HG02970 (cell line): ENCODE measurements around the gene HDAC5.
"Not testable (repeated sequence)": the region's sequence is repeated elsewhere in the genome, so short reads cannot be mapped to it uniquely, and the experiment has no call there.

Source experiments
- ATAC-seq: cut with Tn5 transposase; IDR thresholded peaks from one replicate; pipeline ENCODE4 v1.9.1; 2021; ENCODE audit warnings: mild to moderate bottlenecking, moderate library complexity, moderate number of reproducible peaks; ENCODE audit not compliant: unreplicated experiment, low FRiP score

HDAC5 gene

GRCh38 chr17:44112284-44113280 lies 10.9 kb downstream of the HDAC5 start:
- no peak for ATAC-seq

DNA sequence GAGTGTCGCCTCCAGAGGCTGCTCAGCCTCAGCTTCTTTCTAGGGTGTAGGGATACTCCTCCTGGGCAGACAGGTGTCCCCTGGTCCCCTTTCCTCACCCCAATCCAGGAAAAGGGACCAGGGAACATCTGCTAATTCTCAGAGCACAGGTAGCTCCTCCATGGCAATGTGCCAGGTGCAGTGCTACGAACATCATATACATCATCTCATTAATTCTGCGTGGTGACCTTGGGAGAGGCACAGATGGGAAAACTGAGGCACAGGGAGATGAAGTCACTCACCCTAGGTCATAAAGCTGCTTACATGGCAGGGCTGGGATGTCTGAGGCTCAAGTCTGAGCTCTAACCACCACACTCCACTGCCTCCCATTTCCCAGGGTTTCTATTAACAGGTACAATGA lies 11.7 kb downstream of the HDAC5 start:
- ATAC-seq = no peak

DNA sequence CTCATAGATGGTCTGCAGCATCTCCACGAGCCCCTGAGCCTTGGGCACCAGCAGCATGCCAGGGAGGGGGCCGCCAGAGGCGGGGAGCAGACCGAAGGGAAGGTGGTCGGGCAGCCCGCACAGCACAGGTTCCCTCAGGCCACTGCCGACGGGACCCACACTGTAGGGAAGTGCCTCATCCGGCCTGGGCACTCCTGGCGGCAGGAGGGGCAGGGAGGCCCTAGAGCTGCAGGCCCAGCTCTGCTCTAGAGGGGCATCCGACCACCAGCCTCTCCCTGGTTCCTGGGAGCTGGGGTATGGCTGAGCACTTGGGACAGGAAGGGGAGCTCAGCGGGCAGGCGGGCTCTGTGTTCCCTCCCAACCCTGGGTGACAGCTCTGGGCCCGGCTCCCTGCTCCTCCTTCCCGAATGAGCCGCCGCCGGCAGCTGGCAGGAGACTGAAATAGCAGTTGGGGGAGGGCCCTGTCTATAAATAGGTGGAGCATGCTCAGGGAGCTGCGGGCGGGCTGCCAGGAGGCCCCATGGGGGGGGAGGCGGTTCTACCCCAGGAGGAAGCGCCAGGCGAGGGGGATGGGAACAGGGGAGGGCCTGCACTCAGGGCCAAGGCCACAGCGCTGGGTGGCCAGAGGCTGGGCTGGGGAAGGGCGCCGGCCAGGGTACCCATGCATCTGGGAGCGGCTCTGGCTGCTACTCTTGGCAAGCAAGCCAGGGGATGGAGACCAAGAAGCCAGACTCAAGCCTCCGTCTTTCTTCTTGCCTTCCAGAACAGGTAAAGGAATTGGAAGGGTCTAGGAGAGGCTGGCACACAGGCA lies 12.4 kb downstream of the HDAC5 start:
- ATAC-seq = no peak

DNA sequence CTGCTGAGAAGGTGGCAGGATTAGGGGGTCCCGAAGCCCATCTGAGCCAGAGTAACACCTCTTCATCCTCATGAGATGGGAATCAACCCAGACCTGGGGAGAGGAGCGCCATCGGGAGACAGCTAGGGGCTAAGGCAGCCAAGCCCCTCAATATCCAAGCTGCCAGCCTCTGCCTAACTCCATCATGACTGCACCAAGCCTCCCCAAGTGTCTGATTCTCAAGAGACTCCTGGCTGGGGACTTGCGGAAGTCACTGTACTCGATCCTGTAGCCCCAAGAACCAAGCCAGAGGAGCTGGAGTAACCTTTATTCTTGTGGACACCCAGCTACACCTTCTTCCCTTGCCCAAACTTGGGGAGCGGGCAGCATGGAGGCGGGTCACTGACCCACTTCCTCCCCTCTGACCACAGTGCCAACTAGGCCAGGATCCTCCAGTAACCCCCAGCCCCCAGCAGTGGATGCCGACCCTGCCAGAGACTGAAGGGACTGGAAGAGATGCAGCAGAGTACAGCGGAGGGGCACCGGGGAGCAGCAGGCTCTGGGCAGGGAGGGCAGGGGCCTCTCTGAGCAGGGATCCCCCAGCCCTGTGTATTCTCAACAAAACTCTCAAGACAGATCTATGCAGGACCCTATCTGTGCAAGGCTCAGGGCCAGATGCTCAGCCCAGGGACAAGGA lies 13.3 kb downstream of the HDAC5 start:
- no peak for ATAC-seq

GRCh38 chr17:44109312-44109630 lies 14.2 kb downstream of the HDAC5 start:
- no peak for ATAC-seq

DNA sequence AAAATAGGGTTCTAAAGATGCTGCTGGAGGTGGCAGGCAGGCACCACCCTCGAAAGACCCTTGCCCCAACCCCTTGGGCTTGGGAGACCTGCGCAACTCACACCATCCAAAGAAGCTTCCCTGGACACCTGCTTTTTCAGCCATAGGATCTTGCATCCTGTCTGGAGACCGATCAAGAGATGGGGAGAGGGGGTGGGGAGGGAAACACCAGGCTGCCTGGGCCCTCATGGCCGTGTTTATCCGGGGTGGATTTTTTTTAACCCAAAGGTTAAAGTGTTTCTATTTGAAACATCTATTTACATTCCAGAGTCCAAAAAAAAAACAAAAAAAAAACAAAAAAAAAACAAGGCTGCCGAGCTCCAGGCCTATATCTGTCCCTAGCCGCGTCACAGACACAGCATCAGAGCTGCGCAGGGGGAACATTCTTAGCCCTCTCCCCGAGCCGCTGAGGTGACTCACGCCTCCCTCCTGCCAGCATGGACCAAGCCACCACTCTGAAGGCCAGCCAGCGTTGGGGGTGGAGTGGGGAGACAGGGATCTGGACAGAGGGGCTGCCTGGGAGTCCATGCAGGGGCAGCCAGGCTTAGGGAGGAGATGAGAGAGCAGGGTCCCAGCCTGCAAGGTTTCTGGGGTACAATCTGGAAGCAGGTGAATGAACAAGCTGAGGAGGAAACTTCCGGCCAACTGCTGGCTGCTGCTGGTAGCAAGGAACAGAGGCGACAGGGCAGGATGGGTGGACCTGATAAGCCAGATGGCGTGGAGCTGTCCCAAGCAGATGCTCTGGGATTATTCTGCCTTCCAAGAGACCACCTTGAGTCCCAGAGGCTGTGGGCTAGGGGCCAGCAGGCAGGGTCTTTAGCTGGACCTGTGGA lies 14.8 kb downstream of the HDAC5 start:
- no peak for ATAC-seq

GRCh38 chr17:44106801-44107200 lies 16.6 kb downstream of the HDAC5 start:
- no peak for ATAC-seq

DNA sequence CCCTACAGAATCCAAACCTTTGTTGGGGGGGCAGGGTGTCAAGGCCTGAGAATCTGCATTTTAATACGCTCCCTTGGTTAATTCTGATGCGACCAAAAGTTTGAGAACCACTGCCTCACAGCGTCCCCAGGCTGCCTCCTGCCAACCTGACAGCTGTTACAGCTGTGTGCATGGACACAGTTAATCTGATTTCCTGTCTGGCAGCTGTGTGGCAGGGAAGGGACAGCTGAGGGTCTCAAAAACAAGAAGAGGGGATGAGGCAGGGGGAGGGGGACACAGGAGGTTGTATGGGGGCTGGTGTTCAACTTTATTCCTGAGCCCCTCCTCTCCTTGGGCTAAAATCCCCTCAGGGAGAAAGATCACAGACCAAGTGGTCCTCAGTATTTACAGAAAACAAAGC lies 17.5 kb downstream of the HDAC5 start:
- ATAC-seq = no peak

- no peak for ATAC-seq
Measured at GRCh38 chr17:44105483-44105882, 18.0 kb downstream of the HDAC5 start.

DNA sequence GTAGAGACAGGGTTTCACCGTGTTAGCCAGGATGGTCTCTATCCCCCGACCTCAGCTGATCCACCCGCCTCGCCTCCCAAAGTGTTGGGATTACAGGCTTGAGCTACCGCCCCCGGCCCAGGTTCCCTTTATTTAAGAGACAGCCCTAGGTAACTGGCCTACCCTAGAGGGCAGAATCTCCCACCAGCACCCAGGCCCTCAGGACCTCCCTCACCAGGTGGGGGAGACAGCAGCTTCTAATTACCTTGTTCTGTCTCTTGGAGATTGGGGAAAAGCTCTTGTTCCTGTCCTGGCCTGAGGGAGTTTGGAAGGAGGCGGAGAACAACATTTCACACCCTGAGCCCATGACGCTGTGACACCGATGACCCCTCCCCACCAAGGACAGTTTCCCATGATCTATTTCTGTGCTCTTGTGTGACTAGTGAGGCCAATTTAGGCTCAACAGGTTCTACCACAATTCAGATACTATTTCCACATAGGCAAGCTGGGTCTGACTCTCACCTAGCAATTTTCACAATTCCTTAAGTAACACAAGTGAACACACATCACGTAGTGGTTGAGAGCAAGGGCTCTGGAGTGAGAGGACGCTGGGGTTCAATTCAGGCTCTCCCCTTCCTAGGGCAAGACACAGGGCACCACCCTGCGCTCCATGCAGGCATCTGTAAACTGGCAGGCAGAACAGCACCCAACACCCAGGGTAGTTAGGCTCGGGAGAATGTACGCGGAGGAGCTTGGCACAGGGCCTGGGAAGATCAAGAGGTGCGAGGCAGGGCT lies 20.4 kb downstream of the HDAC5 start:
- ATAC-seq = no peak

- not testable (repeated sequence) for ATAC-seq
Measured at GRCh38 chr17:44101858-44102257, 21.6 kb downstream of the HDAC5 start.

DNA sequence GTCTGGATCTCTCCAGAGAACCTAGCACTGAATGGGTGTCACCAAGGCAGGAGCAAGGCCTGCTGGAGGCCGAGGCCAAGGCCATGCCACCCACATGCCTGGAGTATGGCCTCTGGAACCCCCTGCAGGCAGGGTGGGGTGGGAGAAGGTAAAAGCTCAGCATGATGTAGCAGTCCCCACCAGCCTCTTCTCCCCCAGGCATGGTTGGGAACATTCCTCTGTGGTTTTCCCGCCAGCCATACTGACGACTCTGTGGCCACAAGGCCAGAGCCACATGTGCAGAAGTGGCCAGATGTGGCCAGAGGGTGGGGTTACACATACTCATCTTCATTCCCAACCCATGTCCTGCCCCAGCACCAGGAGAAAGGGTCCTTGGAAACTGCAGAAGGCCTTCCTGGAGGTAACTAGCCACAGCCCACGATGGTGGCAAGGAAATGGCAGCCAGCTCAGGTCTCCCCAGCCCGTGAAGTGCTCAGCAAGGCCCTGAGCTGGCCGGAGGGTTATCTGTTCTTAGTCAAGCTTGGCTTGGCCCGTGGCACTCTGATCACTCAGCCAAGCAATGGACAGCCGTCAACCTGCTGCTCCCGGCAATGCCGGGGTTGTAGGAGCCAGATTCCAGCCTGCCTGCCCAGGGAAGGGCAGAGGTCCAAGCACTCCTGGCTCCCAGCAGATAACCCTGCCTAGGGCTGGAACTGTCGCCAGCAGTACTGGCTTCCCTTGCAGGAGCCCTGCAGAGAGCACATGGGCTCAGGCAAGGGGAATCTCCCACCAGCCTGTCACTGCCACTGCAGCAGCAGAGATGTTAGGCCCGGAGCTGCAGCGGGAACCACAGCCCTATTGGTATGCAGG lies 26.1 kb downstream of the HDAC5 start:
- ATAC-seq = no peak

- no peak for ATAC-seq
Measured at GRCh38 chr17:44095647-44096496, 27.6 kb downstream of the HDAC5 start.

DNA sequence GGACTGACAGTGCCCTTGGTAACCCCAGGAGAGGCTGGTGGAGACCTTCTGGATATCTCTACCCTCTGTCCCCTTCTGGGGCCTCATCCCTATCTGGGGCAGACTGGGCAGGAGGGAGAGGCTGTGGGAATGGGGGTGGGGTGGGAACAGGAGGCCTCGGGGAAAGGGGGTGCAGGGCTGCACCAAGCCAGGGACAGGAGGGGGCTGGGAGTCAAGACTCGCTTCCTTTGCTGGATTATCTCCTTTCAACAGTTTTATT lies 28.1 kb downstream of the HDAC5 start:
- ATAC-seq = no peak

DNA sequence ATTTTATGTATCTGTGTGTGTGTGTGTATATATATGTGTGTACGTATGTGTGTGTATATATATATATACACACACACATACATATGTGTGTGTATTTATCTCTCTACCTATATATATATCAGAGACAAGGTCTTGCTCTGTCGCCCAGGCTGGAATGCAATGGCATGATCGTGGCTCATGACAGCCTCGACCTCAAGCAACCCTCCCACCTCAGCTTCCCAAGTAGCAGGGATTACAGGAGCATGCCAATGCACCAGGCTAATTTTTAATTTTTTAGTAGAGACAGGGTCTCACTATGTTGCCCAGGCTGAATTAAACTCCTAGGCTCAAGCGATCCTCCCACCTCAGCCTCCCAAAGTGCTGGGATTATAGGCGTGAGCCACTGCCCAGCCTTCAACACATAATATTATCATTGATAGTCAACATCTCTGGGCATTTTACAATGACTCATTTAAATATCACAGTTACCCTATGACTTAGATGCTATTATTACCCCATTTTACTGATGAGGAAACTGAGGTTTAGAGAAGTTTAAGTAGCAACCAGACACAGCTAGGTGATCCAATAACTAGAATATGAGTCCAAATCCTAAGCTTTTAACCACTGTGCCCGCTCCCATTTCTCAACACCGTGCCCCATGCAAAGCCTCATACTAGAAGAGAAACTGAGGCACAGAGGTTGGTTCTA lies 28.6 kb downstream of the HDAC5 start:
- no peak for ATAC-seq

GRCh38 chr17:44093231-44093900 lies 30.1 kb downstream of the HDAC5 start:
- no peak for ATAC-seq

- no peak for ATAC-seq
Measured at GRCh38 chr17:44092051-44092450, 31.4 kb downstream of the HDAC5 start.
